PC-9 (cell line): ENCODE measurements around the gene CNGA3.

Source experiments
- EZH2 ChIP-seq: fragments of 200-600 bp; sonication (generic); IDR thresholded peaks from 2 replicates; pipeline ENCODE4 v1.8.0; 2017; ENCODE audit warnings: antibody characterized with exemption, low read depth
- TF ChIP-seq, protein P1 (sequence below): fragments of 200-600 bp; sonication (generic); conservative IDR thresholded peaks from 2 replicates; pipeline ENCODE4 v1.6.1; 2017; ENCODE audit warnings: mixed run types, antibody characterized with exemption, mild to moderate bottlenecking, moderate library complexity

DNA sequence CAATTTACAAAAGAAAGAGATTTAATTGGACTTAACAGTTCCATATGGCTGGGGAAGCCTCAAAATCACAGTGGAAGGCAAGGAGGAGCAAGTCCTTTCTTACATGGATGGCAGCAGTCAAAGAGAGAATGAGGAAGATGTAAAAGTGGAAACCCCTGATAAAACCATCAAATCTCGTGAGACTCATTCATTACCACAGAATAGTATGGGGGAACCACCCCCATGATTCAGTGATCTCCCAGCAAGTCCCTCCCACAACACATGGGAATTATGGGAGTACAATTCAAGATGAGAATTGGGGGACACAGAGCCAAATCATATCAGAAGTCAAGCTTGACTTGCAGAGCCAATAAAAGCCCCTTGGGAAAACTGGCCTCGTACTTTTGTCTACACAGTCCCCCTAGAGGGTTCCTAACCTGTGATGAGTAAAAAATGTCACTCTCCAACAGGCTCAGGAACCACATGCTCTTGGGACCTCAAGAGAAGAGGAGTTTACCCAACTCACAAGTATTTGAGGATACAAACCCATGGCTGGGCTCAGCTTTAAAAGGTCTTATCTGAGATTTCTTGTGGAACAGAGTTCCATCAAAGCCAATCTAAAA lies 87.2 kb downstream of the CNGA3 start:
- TF ChIP-seq, protein P1, sequence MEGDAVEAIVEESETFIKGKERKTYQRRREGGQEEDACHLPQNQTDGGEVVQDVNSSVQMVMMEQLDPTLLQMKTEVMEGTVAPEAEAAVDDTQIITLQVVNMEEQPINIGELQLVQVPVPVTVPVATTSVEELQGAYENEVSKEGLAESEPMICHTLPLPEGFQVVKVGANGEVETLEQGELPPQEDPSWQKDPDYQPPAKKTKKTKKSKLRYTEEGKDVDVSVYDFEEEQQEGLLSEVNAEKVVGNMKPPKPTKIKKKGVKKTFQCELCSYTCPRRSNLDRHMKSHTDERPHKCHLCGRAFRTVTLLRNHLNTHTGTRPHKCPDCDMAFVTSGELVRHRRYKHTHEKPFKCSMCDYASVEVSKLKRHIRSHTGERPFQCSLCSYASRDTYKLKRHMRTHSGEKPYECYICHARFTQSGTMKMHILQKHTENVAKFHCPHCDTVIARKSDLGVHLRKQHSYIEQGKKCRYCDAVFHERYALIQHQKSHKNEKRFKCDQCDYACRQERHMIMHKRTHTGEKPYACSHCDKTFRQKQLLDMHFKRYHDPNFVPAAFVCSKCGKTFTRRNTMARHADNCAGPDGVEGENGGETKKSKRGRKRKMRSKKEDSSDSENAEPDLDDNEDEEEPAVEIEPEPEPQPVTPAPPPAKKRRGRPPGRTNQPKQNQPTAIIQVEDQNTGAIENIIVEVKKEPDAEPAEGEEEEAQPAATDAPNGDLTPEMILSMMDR, result no peak
- no peak for TF ChIP-seq EZH2
